ENCODE measurements around the gene PGS1.

PGS1 gene

DNA sequence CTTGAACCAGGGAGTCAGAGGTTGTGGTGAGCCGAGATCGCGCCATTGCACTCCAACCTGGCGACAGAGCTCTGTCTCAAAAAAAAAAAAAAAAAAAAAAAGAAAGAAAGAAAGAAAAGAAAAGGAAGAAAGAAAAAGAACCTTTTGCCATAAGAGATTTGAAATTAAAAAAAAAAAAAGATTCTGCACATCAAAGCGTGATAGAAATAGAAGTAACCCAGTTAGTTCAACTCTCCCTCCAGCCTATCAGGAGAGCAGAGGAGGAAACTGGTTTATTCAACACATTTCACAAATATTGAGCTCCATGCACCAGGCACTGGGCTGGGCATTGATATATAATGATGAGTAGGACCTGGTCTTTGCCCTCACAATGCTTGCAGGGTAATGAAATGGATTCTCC, 16.2 kb upstream of the PGS1 start:
- no peak for DNase-seq (ENCODE audit: low read depth in 2 of 2, low spot score in 1 of 2)

- DNase-seq (ENCODE audit: low read depth in 2 of 2, low spot score in 1 of 2), result no peak
These were observed 15.8 kb upstream of the PGS1 start for GRCh38 chr17:78362671-78363070.

GRCh38 chr17:78364436-78365281, 13.8 kb upstream of the PGS1 start:
- no peak for DNase-seq (ENCODE audit: low read depth in 2 of 2, low spot score in 1 of 2)

GRCh38 chr17:78365561-78366108, 12.8 kb upstream of the PGS1 start:
- DNase-seq (ENCODE audit: low read depth in 2 of 2, low spot score in 1 of 2), result no peak

DNA sequence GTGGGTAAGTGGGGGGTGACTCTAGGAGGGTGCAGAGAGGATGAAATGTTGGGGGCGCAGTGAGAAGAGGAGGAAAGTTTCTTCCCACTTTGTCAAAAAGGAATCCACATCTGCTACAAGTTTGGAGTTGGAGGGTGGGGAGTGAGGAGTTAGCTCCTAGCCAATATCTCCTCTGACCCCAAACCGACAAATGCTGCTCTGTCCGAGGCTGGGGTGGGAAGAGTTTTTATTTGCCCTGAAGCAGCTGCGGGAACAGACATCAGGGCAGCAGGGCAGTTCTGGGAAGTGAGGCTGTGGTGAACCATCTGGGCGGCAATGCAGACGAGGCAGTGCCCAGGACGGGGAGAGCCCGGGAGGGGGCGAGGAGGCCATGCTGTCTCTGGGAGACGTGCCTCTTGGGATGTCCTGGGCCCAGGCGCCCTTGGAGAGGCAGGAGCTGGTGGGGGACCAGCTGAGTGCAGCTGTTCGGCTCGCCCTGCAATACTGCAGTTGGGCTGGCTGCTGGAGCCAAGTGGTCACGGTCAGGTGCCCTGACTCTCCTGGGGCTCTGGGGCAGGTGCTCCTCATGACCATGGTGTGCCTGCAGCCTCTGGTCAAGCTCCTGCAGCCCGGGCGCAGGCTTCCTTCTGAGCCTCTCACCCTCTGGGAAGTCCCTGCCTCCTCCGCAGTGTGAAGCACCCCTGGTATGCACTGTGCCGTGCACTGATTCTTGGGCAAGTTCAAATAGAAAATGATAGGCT, 12.2 kb upstream of the PGS1 start:
- no peak for DNase-seq (ENCODE audit: low read depth in 2 of 2, low spot score in 1 of 2)

- no peak for DNase-seq (ENCODE audit: low read depth in 2 of 2, low spot score in 1 of 2)
These were observed 11.3 kb upstream of the PGS1 start for GRCh38 chr17:78367193-78367592.

- DNase-seq (ENCODE audit: low read depth in 2 of 2, low spot score in 1 of 2), result no peak
These were observed 10.1 kb upstream of the PGS1 start for GRCh38 chr17:78368348-78368747.

DNA sequence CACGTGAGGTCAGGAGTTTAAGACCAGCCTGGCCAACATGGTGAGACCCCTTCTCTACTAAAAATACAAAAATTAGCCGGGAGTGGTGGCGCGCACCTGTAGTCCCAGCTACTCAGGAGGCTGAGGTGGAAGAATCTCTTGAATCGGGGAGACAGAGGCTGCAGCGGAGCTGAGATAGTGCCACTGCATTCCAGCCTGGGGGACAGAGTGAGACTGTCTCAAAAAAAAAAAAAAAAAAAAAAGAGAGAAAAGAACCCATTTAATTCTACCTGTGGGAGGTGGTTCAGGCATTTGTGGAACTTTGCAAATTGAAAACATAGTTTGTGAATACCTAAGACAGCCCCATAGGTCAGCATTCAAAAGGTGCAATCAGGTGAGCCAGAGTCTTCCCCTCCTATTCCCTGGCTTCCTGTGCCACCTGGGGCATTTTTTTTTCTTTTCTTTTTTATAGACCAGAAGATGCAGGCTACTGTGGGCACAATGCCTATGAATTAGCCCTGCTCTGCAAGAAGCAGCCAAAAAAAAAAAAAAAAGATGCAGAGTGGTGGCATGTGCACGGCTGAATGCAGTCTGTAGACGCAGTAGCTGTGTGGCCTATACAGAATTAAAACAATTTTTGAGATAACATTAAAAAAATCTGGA, 9.5 kb upstream of the PGS1 start:
- DNase-seq (ENCODE audit: low read depth in 2 of 2, low spot score in 1 of 2), result no peak

DNA sequence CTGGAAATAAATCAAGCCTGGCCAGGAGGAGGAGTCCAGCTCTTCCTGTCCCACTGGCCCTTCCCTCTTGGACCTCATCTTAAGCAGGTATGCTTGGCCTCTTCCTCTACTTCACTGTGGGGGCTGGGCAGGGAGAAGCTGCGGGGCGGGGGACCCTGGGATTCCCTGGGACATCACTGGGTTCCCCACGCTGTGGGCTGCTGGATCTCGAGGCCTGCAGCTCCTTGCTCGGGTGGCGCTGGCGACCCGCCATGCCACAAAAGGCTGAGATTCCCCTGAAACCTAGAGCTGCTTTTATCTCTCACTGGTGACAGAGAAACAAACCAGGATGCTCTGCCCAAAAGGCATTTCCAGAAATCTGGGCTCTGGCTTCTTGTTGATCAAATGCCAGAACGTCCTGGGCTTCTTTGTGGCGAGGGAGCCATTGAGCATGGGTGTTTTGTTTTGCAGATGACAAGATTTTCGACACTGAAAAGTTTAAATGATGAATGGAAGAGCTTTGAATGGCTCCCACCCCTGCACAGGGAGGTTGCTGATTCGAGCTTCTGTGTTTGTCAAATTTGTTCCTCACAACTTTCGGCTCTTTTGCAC, 8.6 kb upstream of the PGS1 start:
- DNase-seq (ENCODE audit: low read depth in 2 of 2, low spot score in 1 of 2), result no peak

- DNase-seq (ENCODE audit: low read depth in 2 of 2, low spot score in 1 of 2), result no peak
These were observed 7.4 kb upstream of the PGS1 start for GRCh38 chr17:78371056-78371455.

DNA sequence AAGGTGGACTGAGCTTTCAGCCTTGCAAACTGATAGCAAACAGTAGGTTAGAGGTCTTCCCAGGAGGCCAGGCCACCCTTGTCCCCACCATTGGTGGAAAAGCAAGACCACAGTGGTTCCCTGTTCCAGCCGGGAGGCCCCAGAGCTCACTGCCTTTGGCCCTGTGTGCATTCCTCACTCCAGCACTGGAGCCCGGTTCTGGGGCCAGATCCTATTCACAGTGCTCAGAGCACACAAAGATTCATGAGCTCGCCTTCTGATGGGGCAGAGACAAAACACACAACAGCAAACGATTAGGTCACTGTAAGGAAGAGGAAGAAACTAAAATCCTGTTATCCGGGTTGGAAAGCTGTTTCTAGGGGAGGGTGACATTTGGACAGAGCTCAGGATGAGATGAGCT, 5.6 kb upstream of the PGS1 start:
- DNase-seq (ENCODE audit: low read depth in 2 of 2, low spot score in 1 of 2), result no peak

DNA sequence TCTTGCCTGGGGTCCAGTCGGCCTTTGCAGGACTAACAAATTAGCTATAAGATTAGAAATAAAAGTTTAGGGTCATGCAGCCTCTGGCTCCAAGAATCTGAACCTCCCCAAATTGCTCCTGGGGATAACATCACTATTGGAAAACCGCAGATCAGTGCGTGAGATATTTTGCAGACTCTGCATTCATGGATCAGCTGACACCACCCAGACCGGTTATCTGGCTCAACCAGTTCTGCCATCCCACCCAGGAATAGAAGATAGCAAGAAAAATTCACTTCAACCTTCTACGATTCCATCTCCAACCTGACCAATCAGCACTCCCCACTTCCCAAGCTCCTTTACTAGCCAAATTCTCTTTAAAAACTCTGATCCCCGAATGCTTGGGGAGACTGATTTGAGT, 4.3 kb upstream of the PGS1 start:
- no peak for DNase-seq (ENCODE audit: low read depth in 2 of 2, low spot score in 1 of 2)

DNA sequence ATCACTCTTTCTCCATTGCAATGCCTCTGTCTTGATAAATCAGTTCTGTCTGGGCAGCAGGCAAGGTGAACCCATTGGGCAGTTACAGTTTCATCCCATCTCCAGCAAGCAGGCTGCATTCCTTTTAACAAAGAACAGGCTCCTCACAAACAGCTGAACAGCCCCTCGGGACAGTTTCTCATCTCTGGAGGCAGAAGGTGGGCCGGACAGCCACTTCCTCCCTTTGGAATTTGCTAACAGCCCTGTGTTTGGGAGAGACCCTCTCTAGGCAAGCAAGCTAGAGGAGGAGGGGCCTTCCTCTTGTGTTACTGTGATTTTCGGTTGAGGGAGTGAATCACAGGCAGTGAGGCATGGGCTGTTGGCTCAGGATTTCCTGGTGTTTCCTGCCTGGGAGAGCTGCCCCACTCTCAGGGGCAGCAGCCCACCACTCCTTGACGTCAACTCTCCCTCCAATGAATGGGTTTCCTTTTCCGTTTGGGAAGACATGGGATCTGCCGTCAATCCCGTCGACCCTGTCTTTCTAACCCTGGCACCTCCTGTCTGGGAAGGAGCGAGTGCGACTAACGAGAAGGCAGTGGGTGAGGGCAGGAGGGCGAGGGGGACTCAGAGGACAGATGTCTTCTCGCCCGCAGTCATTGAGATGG, 3.7 kb upstream of the PGS1 start:
- DNase-seq (ENCODE audit: low read depth in 2 of 2, low spot score in 1 of 2), result no peak

DNA sequence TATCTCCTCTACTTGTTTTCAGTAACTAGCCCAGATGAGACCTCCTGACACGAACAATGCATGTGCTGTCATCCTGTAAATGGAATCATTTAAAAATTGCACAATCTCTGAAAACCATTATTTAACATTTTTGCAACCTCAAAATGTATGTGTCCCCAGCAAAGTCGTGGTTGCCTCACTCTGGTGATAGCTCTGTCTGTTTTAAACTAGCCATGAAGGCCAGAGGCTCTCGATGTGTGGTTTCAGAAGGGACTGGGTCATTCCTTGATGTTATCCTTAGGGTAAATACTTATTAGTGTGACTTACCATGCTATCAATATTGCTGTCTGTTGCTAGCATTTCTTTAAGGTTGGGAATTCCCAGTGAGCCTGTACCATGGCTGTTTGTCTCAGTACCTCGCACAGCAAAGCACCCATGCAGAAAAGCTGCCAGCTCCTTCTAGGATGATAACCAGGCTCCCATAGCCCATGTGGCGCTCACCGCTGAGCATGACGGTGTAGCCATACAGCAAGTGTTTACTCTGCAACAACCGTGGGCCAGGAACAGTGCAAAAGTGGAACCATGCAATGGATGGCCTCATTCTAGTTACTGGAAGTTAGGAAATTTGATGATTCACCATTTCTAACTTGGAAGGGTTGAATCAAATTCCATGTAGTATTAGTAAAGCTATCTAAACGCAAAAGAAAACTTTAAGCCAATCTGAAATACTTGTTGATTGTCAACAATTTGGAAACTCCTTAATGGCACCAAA, 2.9 kb upstream of the PGS1 start:
- DNase-seq (ENCODE audit: low read depth in 2 of 2, low spot score in 1 of 2), result no peak

DNA sequence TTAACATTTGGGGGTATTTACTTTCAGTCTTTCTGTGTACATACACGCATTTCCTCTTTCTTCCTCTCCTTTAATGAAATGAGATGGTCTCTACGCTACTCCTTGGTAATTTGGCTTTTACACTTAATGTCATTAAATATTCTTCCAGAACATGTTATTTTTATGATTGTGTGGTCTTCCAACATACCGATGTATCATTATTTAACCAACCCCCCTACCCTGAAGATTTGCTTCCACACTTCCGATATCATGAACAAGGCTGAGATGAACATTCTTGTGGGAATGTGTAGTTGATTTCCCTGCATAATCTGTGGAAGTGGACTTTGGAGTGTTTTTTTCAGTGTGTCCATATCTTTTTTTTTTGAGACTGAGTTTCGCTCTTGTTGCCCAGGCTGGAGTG, 2.3 kb upstream of the PGS1 start:
- no peak for DNase-seq (ENCODE audit: low read depth in 2 of 2, low spot score in 1 of 2)

GRCh38 chr17:78377858-78378224, 608 bp upstream of the PGS1 start:
- DNase-seq (ENCODE audit: low read depth in 2 of 2, low spot score in 1 of 2), result no peak

DNA sequence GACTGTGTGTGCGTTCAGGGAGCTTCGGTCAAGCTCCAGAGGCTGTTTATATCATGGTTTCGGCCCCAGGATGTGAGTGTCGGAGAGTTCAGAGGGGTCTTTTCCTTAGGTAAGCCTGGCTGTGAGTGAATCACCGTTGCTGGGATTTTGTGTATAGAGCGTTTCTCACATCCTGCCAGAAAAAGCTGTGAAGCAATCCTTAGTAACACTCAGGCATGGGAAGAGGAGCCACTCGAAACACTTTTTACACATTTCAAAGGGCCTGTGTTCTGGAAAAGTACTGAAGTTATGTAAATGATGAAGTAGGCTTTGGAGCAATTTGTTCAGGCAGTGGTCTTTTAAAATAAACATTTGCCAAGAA, 662 bp downstream of the PGS1 start:
- no peak for DNase-seq (ENCODE audit: low read depth in 2 of 2, low spot score in 1 of 2)

DNA sequence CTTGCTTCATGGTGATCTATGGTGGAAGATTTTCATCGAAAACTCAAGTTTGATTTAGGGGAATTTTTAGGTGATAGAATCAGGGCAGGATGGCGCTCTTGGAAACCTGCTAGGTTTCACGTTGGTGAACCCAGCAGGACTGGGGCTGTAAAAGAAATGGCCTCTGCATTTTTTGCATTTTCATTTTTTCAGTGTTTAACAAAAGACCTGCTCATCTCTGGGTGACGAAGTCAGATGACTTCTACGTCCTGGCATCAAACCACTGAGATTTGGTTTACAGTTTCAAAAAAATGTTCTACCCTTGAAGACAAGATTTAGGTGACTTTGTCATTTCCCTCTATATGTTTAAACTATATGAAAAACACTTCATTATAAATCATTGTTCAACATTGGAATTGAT, 1.9 kb downstream of the PGS1 start:
- no peak for DNase-seq (ENCODE audit: low read depth in 2 of 2, low spot score in 1 of 2)

DNA sequence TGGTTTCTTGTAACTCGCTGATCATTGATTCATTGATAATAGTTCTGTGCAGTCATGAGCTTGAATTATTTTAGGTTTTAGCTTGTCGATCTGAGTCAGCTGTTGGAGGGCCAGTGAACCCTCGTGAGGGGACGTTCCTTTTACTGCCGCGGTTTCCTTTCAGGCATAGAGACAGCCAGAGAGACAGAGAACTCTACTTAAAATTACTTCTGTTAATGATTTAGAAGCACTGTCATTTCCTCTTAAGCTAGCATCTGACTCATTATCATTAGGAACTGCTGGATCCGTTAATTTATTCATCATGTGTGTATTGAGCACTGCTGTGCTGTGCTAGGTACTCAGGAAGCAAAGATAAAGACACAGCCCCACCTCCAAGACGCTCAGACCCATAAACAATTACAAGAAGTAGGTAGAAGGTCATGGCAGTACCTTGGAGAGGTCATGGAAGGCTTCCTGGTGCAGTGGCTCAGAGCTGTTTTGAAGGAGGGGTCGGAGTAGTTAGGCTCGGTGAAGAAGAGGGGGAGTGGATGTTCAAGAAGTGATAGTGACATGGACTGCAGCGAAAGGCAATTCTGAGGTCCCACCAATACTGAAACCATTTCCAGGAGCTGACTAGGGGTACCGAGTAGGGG, 3.3 kb downstream of the PGS1 start:
- DNase-seq (ENCODE audit: low read depth in 2 of 2, low spot score in 1 of 2), result no peak
